Tibial nerve (tissue), 4 donors: Measurements from ENCODE around the gene SEC23A. TPM values are rescaled to one million over a fixed set of nuclear protein-coding genes. Genes with fewer than 3 reads are reported as not detected.
"Not testable (repeated sequence)": the region's sequence is repeated elsewhere in the genome, so short reads cannot be mapped to it uniquely, and the experiment has no call there.

Experiments used
- DNase-seq, 2 donors: peaks; one replicate each; pipeline ENCODE4 v3.0.0-alpha.2; 2019; ENCODE audit warnings: low spot score in 2 of 2
- H3K27ac ChIP-seq, 4 donors: fragments of 200-600 bp; sonication (generic) in 3 of 4; one replicate each; pipeline ENCODE4 v1.5.1; 2017 to 2019; ENCODE audit warnings: mild to moderate bottlenecking in 1 of 4
- H3K27me3 ChIP-seq, 2 donors: fragments of 200-600 bp; sonication (generic) in 1 of 2; one replicate each; pipeline versions ENCODE4 v1.5.1 to v1.6.0; 2017 to 2019
- H3K36me3 ChIP-seq, 3 donors: fragments of 200-600 bp; sonication (generic); one replicate each; pipeline ENCODE4 v1.5.1; 2018 to 2019
- H3K4me1 ChIP-seq, 4 donors: fragments of 200-600 bp; sonication (generic) in 3 of 4; one replicate each; pipeline ENCODE4 v1.5.1; 2017 to 2019
- H3K4me3 ChIP-seq, 4 donors: fragments of 200-600 bp; sonication (generic) in 3 of 4; one replicate each; pipeline ENCODE4 v1.5.1; 2017 to 2019; ENCODE audit warnings: mild to moderate bottlenecking in 1 of 4, moderate library complexity in 1 of 4
- H3K9me3 ChIP-seq, 4 donors: fragments of 200-600 bp; sonication (generic) in 3 of 4; one replicate each; pipeline ENCODE4 v1.5.1; 2017 to 2019
- EP300 ChIP-seq, 2 donors: sonication (generic); formaldehyde crosslinking; IDR thresholded peaks; one replicate each; pipeline ENCODE4 v1.6.1; 2017; ENCODE audit warnings: antibody characterized with exemption in 2 of 2, mild to moderate bottlenecking in 1 of 2
- POLR2A ChIP-seq, 2 donors: fragments of 450-650 bp; IDR thresholded peaks; one replicate each; pipeline ENCODE4 v1.6.1; 2017; ENCODE audit warnings: antibody characterized with exemption in 2 of 2, mild to moderate bottlenecking in 2 of 2, moderate library complexity in 2 of 2
- WGBS, 2 donors: methylation state at CpG; one replicate each; pipeline ENCODE4 v1.1.5; 2018; 5-methylcytosine and 5-hydroxymethylcytosine counted together
- total RNA-seq, 4 donors: library from RNA; depleted of rRNA; stranded (reverse); fragments of >200 nt; gene quantifications; one replicate each; pipeline ENCODE4 v1.1.0, GENCODE V29; 2016
- TF ChIP-seq, protein P1 (sequence below), 5 experiments: fragments of 200-600 bp in 3 of 5; fragments of 450-650 bp in 2 of 5; sonication (generic) in 3 of 5; IDR thresholded peaks; one replicate each; pipeline ENCODE4 v1.5.1; 2016 to 2019; ENCODE audit warnings: antibody characterized with exemption in 5 of 5, mild to moderate bottlenecking in 3 of 5, moderate library complexity in 2 of 5

The SEC23A gene
- total RNA-seq, 4 donors from 2014 or later, result 64.0 to 118 (median 91.9) TPM

DNA sequence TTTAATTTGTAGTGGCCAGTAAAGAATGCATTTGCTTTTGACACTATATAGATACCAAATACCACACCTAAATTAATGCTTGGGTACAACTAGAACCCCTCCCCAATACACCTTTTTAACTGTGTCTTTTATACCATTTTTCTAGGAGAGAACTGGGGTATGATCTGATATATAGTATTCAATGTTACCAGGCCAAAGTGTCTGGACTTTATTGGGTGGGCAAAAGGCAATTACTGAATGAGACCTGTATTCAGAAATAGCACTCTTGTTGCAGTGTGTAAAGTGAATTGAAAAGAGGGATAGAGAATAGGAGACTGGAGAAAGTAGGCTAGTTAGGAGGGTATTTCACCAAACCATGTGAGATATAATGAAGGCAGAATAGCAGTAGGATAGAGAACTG lies 74.4 kb downstream of the SEC23A start:
- no peak overlapping the region for H3K27ac ChIP-seq

DNA sequence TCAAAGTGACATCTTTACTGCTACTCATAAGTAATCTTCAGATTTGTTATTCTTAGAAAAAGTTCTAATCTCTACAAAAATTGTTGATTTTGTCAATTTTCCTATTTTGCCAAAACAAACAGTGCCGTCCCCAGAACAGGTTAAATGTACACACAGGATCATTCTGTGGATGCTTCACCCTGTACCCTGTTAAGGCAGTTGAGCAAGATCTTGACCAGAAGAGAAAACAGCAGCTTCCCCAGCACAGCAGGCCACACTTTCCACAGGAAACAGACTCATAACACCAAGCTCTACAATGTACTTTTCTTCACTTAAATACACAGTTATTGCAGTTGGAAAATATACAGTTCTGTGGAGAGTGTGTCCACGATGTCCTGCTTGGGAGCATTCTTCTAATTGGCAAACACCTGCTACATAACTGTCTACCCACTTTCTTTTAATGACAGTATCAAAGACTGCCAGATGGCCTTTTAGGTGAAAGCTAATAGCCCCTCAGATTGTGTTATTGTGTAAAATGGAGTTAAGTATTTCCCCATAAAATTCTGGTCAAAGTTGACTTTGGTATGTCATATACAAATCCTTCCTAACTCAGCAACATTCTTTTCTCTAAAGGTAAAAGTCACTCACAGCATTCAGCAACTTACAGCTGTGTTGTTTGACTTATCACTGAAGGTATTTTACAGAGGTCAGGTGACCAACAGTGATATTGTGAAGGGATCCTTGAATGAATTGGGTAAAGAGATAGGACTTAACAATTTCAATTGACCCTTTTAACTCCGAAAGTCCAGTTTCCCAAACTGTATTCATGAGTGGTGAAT lies 77.0 kb downstream of the SEC23A start:
- TF ChIP-seq, protein P1, sequence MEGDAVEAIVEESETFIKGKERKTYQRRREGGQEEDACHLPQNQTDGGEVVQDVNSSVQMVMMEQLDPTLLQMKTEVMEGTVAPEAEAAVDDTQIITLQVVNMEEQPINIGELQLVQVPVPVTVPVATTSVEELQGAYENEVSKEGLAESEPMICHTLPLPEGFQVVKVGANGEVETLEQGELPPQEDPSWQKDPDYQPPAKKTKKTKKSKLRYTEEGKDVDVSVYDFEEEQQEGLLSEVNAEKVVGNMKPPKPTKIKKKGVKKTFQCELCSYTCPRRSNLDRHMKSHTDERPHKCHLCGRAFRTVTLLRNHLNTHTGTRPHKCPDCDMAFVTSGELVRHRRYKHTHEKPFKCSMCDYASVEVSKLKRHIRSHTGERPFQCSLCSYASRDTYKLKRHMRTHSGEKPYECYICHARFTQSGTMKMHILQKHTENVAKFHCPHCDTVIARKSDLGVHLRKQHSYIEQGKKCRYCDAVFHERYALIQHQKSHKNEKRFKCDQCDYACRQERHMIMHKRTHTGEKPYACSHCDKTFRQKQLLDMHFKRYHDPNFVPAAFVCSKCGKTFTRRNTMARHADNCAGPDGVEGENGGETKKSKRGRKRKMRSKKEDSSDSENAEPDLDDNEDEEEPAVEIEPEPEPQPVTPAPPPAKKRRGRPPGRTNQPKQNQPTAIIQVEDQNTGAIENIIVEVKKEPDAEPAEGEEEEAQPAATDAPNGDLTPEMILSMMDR (IDR thresholded peaks at IDR 0.05), result no peak
- TF ChIP-seq EP300 (IDR thresholded peaks at IDR 0.05) (no peak), POLR2A (IDR thresholded peaks at IDR 0.05) (no peak)
- WGBS, 2 donors, result 58 to 62% methylated on average over 3 of the region's 3 CpGs
- Histone ChIP-seq H3K36me3 (peaks cover 0 to 21% (median 9%) of the 10 kb centered on the region in 3 donors), H3K9me3 (no peaks in the 10 kb centered on the region), H3K27me3 (no peaks in the 10 kb centered on the region), H3K4me1 (no peaks in the 10 kb centered on the region), H3K4me3 (no peak overlapping the region), H3K27ac (no peak overlapping the region)
- DNase-seq, result no peak

More for the DNA sequence above, 74.4 kb downstream of the SEC23A start:
- H3K4me1 ChIP-seq, result no peaks in the 10 kb centered on the region
- H3K4me3 ChIP-seq, result no peak overlapping the region
- DNase-seq, result no peak
- H3K36me3 ChIP-seq, result peaks cover 0 to 43% (median 9%) of the 10 kb centered on the region in 3 donors
- TF ChIP-seq EP300 (IDR thresholded peaks at IDR 0.05), result no peak
- TF ChIP-seq POLR2A (IDR thresholded peaks at IDR 0.05), result no peak
- TF ChIP-seq, protein P1 (IDR thresholded peaks at IDR 0.05), result no peak
- H3K27me3 ChIP-seq, result no peaks in the 10 kb centered on the region
- H3K9me3 ChIP-seq, result no peaks in the 10 kb centered on the region

DNA sequence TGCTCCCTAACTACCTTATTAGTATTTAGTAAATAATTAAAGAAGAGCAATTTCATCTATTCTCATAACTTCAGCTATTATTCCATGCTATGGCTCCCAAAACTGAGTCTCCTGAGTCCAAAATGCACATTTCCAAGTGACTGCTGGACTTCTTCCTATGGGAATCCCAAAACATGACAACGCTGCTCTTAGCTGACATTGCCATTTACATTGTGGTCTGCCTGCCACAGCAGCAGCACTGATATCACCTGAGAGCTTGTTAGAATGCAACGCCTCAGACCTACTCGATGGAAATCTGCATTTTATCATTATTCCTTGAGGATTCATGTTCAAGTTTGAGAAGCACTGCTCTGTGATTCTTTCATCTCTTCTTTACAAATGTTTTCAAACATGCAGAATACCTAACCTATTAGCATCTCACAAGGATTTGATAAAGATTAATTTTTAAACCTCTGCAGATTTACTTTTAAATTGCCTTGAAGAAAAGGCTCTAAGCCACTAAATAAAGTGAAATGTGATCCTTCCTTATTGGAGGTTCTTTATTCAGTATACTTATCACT lies 77.7 kb downstream of the SEC23A start:
- TF ChIP-seq POLR2A (IDR thresholded peaks at IDR 0.05) (no peak), EP300 (IDR thresholded peaks at IDR 0.05) (no peak)
- TF ChIP-seq, protein P1 (IDR thresholded peaks at IDR 0.05), result no peak
- Histone ChIP-seq H3K4me3 (no peak overlapping the region), H3K27me3 (no peaks in the 10 kb centered on the region), H3K36me3 (peaks cover 0 to 14% (median 6%) of the 10 kb centered on the region in 3 donors), H3K9me3 (no peaks in the 10 kb centered on the region), H3K27ac (no peak overlapping the region), H3K4me1 (no peaks in the 10 kb centered on the region)
- no peak for DNase-seq
- WGBS, 2 donors, result 87 to 90% methylated on average over 3 of the region's 3 CpGs

DNA sequence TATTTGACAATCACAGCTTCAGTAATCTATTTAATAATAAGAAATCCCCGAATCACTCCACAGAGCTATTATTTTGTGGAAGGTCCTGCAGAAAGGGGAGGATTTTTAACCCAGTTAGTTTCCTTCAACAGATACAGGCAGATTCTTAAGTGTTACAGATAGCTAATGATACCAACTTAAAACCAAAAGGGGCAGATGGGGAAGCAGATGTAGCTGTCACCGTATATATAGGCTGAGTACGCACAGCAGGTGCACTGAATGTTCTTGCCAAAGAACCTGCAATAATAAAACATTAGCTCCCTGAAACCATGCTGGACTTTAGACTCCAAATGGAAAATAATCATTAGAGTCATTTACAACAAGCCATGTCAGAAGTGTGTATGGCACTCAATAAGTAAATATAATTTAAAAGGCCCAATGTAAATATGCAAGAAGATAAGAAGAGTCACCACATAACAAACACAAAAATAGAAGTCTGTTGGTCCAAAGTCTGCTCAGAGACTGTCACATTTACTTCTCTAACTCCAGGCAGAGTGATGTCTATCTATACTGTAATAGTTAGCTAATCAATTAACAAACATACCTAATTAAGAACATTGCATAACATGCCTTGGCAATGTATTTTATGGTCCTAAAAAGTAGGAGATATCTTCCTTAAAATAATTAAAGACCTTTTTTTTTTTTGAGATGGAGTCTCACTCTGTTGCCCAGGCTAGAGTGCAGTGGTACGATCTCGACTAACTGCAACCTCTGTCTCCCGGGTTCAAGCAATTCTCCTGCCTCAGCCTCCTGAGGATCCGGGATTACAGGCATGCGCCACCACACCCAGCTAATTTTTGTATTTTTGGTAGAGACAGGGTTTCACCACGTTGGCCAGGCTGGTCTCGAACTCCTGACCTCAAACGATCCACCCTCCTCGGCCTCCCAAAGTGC lies 78.8 kb downstream of the SEC23A start:
- no peaks in the 10 kb centered on the region for H3K4me1 ChIP-seq
- TF ChIP-seq POLR2A (IDR thresholded peaks at IDR 0.05), result no peak
- no peak for TF ChIP-seq EP300 (IDR thresholded peaks at IDR 0.05)
- TF ChIP-seq, protein P1 (IDR thresholded peaks at IDR 0.05), result no peak
- no peak overlapping the region for H3K4me3 ChIP-seq
- no peaks in the 10 kb centered on the region for H3K9me3 ChIP-seq
- no peak for DNase-seq
- peaks cover 0 to 3% (median 0%) of the 10 kb centered on the region in 3 donors for H3K36me3 ChIP-seq
- H3K27me3 ChIP-seq, result no peaks in the 10 kb centered on the region
- no peak overlapping the region for H3K27ac ChIP-seq
- WGBS, 2 donors, result 89 to 94% methylated on average over 12 of the region's 12 CpGs

DNA sequence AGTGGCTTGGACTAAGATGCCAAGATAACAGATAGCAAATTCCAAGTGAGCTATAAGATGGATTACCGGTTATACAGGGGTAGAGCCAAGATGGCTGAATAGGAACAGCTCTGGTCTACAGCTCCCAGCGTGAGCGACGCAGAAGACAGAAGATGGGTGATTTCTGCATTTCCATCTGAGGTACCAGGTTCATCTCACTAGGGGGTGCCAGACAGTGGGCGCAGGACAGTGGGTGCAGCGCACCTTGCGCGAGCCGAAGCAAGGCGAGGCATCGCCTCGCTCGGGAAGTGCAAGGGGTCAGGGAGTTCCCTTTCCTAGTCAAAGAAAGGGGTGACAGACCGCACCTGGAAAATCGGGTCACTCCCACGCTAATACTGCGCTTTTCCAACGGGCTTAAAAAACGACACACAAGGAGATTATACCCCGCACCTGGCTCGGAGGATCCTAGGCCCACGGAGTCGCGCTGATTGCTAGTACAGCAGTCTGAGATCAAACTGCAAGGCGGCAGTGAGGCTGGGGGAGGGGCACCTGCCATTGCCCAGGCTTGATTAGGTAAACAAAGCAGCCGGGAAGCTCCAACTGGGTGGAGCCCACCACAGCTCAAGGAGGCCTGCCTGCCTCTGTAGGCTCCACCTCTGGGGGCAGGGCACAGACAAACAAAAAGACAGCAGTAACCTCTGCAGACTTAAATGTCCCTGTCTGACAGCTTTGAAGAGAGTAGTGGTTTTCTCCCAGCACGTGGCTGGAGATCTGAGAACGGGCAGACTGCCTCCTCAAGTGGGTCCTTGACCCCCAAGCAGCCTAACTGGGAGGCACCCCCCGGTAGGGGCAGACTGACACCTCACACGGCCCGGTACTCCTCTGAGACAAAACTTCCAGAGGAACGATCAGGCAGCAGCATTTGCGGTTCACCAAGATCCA lies 85.7 kb downstream of the SEC23A start:
- H3K27ac ChIP-seq, H3K27me3 ChIP-seq, H3K9me3 ChIP-seq, H3K36me3 ChIP-seq, H3K4me3 ChIP-seq, DNase-seq: not testable (repeated sequence)
- peaks cover 0 to 10% (median 0%) of the 10 kb centered on the region in 4 donors for H3K4me1 ChIP-seq
- 82 to 84% methylated on average over 27 to 31 of the region's 33 CpGs for WGBS, 2 donors
